ENCODE measurements around the gene DNAH17. TPM values are rescaled to one million over a fixed set of nuclear protein-coding genes. Genes with fewer than 3 reads are reported as not detected.

The DNAH17 gene
- total RNA-seq, 1 donor from 2014 or later = not detected

DNA sequence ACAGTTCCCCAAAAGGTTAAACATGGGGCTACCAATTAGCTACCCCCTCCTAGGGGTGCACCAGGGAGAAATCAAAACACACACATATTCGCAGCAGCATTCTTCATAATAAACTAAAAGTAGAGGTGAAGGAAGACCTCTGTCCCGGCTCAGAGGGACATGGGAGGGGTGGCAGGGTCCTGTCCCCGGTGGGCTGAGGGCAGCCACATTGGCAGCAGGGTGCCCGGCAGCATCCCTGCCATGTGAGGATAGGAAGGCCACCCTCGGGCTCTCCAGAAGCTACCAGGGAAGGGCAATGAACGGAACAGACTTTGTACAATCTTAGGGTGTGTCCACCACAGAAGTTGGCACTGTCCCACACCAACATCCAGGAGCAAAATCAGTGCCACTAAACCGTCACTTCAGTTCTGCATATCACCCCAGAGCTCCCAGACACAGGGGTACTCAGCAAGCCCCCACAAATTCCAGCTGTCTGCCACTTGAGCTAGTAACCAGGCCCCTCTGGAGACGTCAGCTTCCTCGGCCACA, 3.1 kb upstream of the DNAH17 start:
- no peak for DNase-seq
- peaks cover 20% of the 10 kb centered on the region for H3K4me1 ChIP-seq
- no peaks in the 10 kb centered on the region for H3K9me3 ChIP-seq (replicated peaks)
- H3K4me3 ChIP-seq = no peak overlapping the region
- peaks cover 9% of the 10 kb centered on the region for H3K27me3 ChIP-seq (ENCODE audit: low read depth)
- TF ChIP-seq, protein P1, sequence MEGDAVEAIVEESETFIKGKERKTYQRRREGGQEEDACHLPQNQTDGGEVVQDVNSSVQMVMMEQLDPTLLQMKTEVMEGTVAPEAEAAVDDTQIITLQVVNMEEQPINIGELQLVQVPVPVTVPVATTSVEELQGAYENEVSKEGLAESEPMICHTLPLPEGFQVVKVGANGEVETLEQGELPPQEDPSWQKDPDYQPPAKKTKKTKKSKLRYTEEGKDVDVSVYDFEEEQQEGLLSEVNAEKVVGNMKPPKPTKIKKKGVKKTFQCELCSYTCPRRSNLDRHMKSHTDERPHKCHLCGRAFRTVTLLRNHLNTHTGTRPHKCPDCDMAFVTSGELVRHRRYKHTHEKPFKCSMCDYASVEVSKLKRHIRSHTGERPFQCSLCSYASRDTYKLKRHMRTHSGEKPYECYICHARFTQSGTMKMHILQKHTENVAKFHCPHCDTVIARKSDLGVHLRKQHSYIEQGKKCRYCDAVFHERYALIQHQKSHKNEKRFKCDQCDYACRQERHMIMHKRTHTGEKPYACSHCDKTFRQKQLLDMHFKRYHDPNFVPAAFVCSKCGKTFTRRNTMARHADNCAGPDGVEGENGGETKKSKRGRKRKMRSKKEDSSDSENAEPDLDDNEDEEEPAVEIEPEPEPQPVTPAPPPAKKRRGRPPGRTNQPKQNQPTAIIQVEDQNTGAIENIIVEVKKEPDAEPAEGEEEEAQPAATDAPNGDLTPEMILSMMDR (IDR thresholded peaks at IDR 0.05; ENCODE audit: borderline replicate concordance) = no peak
- H3K36me3 ChIP-seq = no peaks in the 10 kb centered on the region
- intact Hi-C loops (cut with micrococcal nuclease) = no loop called here
- H3K27ac ChIP-seq (replicated peaks) = no peak overlapping the region

DNA sequence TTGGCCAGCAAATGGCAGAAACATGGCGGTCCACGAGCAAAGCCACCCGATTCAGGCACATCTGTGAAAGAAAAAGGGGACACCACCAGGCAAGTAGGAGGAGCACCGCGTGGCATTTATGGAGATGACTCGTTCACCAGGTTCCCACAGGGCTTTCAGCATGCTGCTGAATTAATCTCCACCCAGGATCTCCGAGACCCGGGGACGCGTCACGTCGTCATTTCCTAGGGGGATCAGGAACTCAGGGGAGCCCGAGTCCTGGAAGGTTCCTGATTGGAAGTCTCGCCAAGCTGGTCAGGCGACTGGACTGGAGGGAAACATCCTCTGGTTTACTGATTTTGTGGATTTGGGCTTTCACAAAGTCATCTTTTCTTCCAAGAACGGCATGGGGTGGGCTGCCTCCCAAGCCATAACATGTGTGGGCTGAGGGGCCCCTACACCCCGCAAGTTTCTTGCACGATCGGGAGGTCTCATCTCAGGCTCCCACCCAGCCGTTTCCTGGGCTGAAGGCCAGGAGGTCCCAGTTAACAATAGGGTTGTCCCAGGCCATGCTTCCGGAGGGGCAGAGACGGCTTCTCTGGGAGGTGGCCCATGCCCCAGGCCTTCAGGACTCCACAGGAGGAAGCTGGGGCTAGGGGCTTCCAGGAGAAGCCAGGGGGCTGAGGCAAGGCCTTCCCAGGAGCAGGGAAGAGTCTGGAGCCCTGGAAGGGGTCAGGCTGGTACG, 645 bp downstream of the DNAH17 start:
- intact Hi-C loops (cut with micrococcal nuclease) = no loop called here
- Histone ChIP-seq H3K27ac (replicated peaks) (peak overlapping the region; percentile 64), H3K9me3 (replicated peaks) (no peaks in the 10 kb centered on the region), H3K27me3 (ENCODE audit: low read depth) (peaks cover 13% of the 10 kb centered on the region), H3K4me3 (no peak overlapping the region), H3K36me3 (no peaks in the 10 kb centered on the region), H3K4me1 (peaks cover 20% of the 10 kb centered on the region)
- TF ChIP-seq, protein P1 (IDR thresholded peaks at IDR 0.05; ENCODE audit: borderline replicate concordance) = no peak
- peak; percentile 32 for DNase-seq

DNA sequence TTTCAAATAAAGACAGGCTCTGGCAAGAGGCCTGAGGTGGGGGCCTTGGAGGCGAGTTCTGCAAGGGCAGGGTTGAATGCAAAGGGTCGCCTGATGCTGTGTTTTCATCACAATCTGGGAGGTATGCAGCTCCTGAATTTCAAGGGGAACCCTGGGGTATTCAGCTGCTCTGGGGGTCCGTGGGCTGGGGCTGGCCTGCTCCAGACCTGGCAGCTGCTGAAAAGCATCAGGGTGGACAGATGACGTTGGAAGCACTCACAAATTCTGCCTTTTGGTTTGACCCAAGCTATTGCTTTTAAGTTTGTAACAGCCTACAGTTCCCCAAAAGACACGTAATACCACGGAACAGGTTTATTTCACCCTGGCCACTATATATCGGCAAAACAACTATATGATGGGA, 1.3 kb downstream of the DNAH17 start:
- Histone ChIP-seq H3K27ac (replicated peaks) (peak overlapping the region; percentile 64), H3K4me3 (no peak overlapping the region), H3K4me1 (peaks cover 14% of the 10 kb centered on the region), H3K27me3 (ENCODE audit: low read depth) (peaks cover 19% of the 10 kb centered on the region), H3K9me3 (replicated peaks) (no peaks in the 10 kb centered on the region), H3K36me3 (no peaks in the 10 kb centered on the region)
- intact Hi-C loops (cut with micrococcal nuclease) = no loop called here
- TF ChIP-seq, protein P1 (IDR thresholded peaks at IDR 0.05; ENCODE audit: borderline replicate concordance) = no peak
- no peak for DNase-seq

DNA sequence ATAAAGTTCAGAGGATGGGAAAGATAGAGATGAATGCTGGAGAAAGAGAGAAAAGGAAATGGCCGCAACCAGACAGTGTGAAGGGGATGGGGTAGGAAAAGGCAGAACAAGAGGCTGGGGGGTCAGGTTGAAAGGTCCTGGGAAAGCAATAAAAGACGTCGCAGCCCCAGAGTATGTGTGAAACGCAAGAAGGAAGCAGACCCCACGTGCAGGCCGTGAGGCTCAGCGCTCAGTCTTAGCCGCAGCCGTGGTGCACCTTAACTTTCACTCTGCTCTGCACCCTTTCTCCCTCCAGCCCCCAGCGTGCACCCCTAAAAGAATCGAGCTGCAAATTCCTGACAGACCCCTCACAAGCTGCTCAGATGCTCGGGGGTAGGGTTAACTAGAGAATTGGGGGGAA, 1.9 kb downstream of the DNAH17 start:
- TF ChIP-seq, protein P1 (IDR thresholded peaks at IDR 0.05; ENCODE audit: borderline replicate concordance) = no peak
- Histone ChIP-seq H3K27me3 (ENCODE audit: low read depth) (peaks cover 19% of the 10 kb centered on the region), H3K27ac (replicated peaks) (no peak overlapping the region), H3K4me3 (no peak overlapping the region), H3K9me3 (replicated peaks) (no peaks in the 10 kb centered on the region), H3K36me3 (no peaks in the 10 kb centered on the region), H3K4me1 (peaks cover 10% of the 10 kb centered on the region)
- intact Hi-C loops (cut with micrococcal nuclease) = no loop called here
- no peak for DNase-seq

DNA sequence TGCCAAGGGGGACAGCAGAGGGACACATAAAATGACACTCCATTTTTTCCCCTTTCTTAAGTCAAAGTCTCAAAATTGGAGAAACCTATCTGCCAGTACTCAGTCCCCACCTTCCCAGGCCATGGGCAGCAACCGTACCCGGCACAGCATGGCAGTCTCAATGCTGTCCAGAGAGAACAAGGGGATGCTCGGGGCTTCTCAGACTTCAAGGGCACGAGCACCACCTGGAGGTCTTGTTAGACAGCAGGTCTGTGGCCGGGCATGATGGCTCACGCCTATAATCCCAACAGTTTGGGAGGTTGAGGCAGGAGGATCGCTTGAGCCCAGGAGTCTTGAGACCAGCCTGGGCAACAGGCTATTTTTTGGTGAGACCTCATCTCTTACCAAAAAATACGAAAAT, 3.2 kb downstream of the DNAH17 start:
- H3K36me3 ChIP-seq = no peaks in the 10 kb centered on the region
- H3K27ac ChIP-seq (replicated peaks) = no peak overlapping the region
- TF ChIP-seq, protein P1 (IDR thresholded peaks at IDR 0.05; ENCODE audit: borderline replicate concordance) = no peak
- H3K27me3 ChIP-seq (ENCODE audit: low read depth) = peaks cover 24% of the 10 kb centered on the region
- H3K4me1 ChIP-seq = peaks cover 10% of the 10 kb centered on the region
- no peak overlapping the region for H3K4me3 ChIP-seq
- intact Hi-C loops (cut with micrococcal nuclease) = no loop called here
- H3K9me3 ChIP-seq (replicated peaks) = no peaks in the 10 kb centered on the region
- no peak for DNase-seq
